GM19328 (cell line): ENCODE data around the gene IL10RA.

Experiments
- ATAC-seq: cut with Tn5 transposase; IDR thresholded peaks from one replicate; pipeline ENCODE4 v1.9.1; 2021; ENCODE audit warnings: mild to moderate bottlenecking, moderate library complexity; ENCODE audit not compliant: unreplicated experiment

Gene IL10RA

GRCh38 chr11:118042796-118043195 lies 56.6 kb downstream of the IL10RA start:
- no peak for ATAC-seq

GRCh38 chr11:118045191-118045590 lies 59.0 kb downstream of the IL10RA start:
- no peak for ATAC-seq

GRCh38 chr11:118046051-118046963 lies 60.1 kb downstream of the IL10RA start:
- no peak for ATAC-seq

GRCh38 chr11:118046964-118047700 lies 60.9 kb downstream of the IL10RA start:
- ATAC-seq = no peak

- no peak for ATAC-seq
These were observed 61.6 kb downstream of the IL10RA start for GRCh38 chr11:118047749-118048148.

- no peak for ATAC-seq
These were observed 62.5 kb downstream of the IL10RA start for GRCh38 chr11:118048472-118049370.

- no peak for ATAC-seq
These were observed 63.6 kb downstream of the IL10RA start for GRCh38 chr11:118049771-118050170.

- no peak for ATAC-seq
These were observed 64.2 kb downstream of the IL10RA start for GRCh38 chr11:118050208-118050891.
